GM12801 (cell line): ENCODE data around the gene SLC43A3.

Experiments used
- TF ChIP-seq, protein P1 (sequence below): IDR thresholded peaks from one replicate; pipeline ENCODE4 v1.5.1; 2011; ENCODE audit warnings: control low read depth; ENCODE audit not compliant: insufficient read length; ENCODE audit errors: extremely low read depth

Gene SLC43A3

GRCh38 chr11:57406337-57406904 lies 20.5 kb downstream of the SLC43A3 start:
- TF ChIP-seq, protein P1, sequence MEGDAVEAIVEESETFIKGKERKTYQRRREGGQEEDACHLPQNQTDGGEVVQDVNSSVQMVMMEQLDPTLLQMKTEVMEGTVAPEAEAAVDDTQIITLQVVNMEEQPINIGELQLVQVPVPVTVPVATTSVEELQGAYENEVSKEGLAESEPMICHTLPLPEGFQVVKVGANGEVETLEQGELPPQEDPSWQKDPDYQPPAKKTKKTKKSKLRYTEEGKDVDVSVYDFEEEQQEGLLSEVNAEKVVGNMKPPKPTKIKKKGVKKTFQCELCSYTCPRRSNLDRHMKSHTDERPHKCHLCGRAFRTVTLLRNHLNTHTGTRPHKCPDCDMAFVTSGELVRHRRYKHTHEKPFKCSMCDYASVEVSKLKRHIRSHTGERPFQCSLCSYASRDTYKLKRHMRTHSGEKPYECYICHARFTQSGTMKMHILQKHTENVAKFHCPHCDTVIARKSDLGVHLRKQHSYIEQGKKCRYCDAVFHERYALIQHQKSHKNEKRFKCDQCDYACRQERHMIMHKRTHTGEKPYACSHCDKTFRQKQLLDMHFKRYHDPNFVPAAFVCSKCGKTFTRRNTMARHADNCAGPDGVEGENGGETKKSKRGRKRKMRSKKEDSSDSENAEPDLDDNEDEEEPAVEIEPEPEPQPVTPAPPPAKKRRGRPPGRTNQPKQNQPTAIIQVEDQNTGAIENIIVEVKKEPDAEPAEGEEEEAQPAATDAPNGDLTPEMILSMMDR = no peak

- TF ChIP-seq, protein P1 = no peak
These were observed 21.6 kb downstream of the SLC43A3 start for GRCh38 chr11:57405271-57405860.

- TF ChIP-seq, protein P1 = no peak
These were observed 23.1 kb downstream of the SLC43A3 start for GRCh38 chr11:57403802-57404147.

GRCh38 chr11:57402188-57403002 lies 24.5 kb downstream of the SLC43A3 start:
- TF ChIP-seq, protein P1 = no peak

DNA sequence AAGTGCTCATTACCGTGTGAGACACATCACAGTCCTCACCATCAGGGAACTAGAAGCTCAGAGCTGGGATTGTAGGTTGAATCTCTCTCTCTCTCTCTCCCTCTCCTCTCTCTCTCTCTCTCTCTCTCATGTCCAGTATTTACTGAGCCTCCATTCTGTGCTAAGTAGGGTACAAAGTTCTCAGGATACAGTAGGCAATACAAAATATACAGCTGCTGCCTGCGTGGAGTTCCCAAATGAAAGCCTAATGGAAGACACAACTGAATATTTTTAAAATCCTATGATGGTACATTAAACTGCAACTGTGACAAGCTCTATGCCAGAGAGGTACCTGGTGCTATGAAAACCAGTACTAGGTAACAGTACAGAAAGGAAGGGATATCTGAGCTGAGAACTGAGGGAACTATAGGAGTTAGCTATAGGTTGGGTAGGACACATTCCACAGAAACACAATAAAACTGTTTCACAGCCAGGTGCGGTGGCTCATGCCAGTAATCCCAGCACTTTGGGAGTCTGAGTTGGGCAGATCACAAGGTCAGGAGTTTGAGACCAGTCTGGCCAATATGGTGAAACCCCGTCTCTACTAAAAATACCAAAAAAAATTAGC lies 26.8 kb downstream of the SLC43A3 start:
- TF ChIP-seq, protein P1 = no peak

DNA sequence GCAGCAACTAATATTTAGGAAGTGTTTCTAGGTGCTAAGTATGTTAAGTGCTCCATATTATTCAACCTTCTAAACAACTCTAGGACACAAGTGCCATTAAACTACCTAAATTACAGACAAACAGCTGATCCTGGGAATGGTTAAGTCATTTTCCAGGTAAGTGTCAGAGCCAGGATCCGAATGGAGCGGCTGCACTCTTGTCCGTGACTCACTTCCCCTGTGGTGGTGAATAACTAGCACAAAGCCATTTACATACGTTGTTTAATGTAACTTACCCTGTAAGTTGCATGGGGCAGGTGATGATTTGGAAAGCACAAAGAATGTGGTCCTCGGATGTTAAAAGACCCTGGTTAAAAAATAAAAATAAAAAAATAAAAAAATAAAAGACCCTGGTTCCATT lies 27.7 kb downstream of the SLC43A3 start:
- TF ChIP-seq, protein P1 = no peak

DNA sequence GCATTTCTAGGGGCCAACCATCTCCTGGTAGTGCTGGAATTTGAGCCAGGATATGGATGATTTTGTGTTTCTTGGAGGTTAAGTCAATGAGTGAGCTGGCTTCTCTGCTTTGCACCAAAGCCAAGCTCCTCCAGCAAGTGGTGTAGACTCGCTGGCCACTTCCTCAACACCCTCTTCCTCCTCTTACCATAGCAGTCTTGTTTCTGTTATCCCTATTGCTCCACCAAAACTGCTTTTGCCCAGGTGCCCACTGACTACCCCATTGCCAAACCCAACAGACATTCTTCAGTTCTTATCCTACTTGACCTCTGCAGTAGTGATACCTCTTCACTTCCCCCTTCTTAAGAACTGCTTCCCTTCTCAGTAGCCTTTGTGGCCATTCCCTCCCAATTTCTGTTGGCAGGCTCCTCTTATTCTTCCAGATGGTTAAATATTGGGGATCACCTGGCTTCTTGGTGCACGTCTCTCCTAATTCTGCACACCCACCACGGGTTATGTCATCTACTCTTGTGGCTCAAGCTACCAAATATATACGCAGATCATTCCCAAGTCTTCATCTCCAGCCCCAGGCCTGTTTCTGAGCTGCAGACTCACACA lies 29.4 kb downstream of the SLC43A3 start:
- TF ChIP-seq, protein P1 = no peak
